SU-DHL-6 (cell line): ENCODE data around the gene ADH6.

Experiments used
- H2AFZ ChIP-seq: fragments of 200-600 bp; sonication (generic); 2 replicates; pipeline ENCODE4 v1.6.1; 2014; ENCODE audit warnings: low read depth, mild to moderate bottlenecking, moderate library complexity, mixed read lengths, antibody characterized with exemption, low read length; ENCODE audit not compliant: severe bottlenecking
- H3F3A ChIP-seq: fragments of 200-600 bp; shearing (Covaris generic); 2 replicates; pipeline ENCODE4 v1.6.0; 2016; ENCODE audit warnings: antibody characterized with exemption, mild to moderate bottlenecking; ENCODE audit not compliant: insufficient read depth
- H3K27ac ChIP-seq: fragments of 200-600 bp; sonication (generic); 2 replicates; pipeline ENCODE4 v1.5.1; 2016; ENCODE audit warnings: low read depth, mild to moderate bottlenecking, low read length, moderate library complexity, mixed read lengths
- H3K27me3 ChIP-seq: fragments of 200-600 bp; sonication (generic), shearing (Covaris generic); 2 replicates; pipeline ENCODE4 v1.6.0; 2014; ENCODE audit warnings: mild to moderate bottlenecking, low read length
- H3K36me3 ChIP-seq: fragments of 200-600 bp; sonication (generic); 2 replicates; pipeline ENCODE4 v1.6.1; 2014; ENCODE audit warnings: mild to moderate bottlenecking, low read length, mixed read lengths
- H3K4me2 ChIP-seq: fragments of 300-600, 200-600 bp; shearing (Covaris generic), sonication (generic); 2 replicates; pipeline ENCODE4 v1.6.0; 2014; ENCODE audit warnings: low read length, low read depth, mild to moderate bottlenecking; ENCODE audit not compliant: poor library complexity, severe bottlenecking
- H3K4me3 ChIP-seq: fragments of 200-600 bp; sonication (generic); 2 replicates; pipeline ENCODE4 v1.5.1; 2014; ENCODE audit warnings: antibody characterized with exemption, low read length, mild to moderate bottlenecking, mixed read lengths; ENCODE audit not compliant: insufficient read depth, poor library complexity, severe bottlenecking
- H3K79me2 ChIP-seq: fragments of 200-600 bp; sonication (generic); 2 replicates; pipeline ENCODE4 v1.6.1; 2014; ENCODE audit warnings: mild to moderate bottlenecking, low read length, moderate library complexity; ENCODE audit not compliant: insufficient read depth
- H3K9ac ChIP-seq: fragments of 200-600 bp; sonication (generic); 2 replicates; pipeline ENCODE4 v1.7.0; 2014; ENCODE audit warnings: mild to moderate bottlenecking, low read length
- H3K9me2 ChIP-seq: fragments of 200-600 bp; sonication (generic); replicated peaks from 2 replicates; pipeline ENCODE4 v1.6.1; 2014; ENCODE audit warnings: low read length; ENCODE audit not compliant: insufficient read depth
- H3K9me3 ChIP-seq: fragments of 200-600 bp; sonication (generic); 2 replicates; pipeline ENCODE4 v1.6.1; 2014; ENCODE audit warnings: low read length, mixed read lengths; ENCODE audit not compliant: insufficient read depth
- H4K20me1 ChIP-seq: fragments of 200-600 bp; sonication (generic); 2 replicates; pipeline ENCODE4 v1.6.1; 2014; ENCODE audit warnings: low read depth, mild to moderate bottlenecking, antibody characterized with exemption, low read length, moderate library complexity, mixed read lengths
- CTCF ChIP-seq: fragments of 200-600 bp; sonication (generic); IDR thresholded peaks from one replicate; pipeline ENCODE4 v1.5.1; 2017; ENCODE audit warnings: antibody characterized with exemption, mild to moderate bottlenecking, low read length, moderate library complexity; ENCODE audit not compliant: insufficient read depth, poor library complexity, severe bottlenecking
- EZH2phosphoT487 ChIP-seq: fragments of 200-600 bp; sonication (generic), shearing (Covaris generic); conservative IDR thresholded peaks from 2 replicates; pipeline ENCODE4 v1.6.1; 2018; ENCODE audit warnings: mild to moderate bottlenecking, antibody characterized with exemption, low read length, moderate library complexity, mixed read lengths

Gene ADH6

DNA sequence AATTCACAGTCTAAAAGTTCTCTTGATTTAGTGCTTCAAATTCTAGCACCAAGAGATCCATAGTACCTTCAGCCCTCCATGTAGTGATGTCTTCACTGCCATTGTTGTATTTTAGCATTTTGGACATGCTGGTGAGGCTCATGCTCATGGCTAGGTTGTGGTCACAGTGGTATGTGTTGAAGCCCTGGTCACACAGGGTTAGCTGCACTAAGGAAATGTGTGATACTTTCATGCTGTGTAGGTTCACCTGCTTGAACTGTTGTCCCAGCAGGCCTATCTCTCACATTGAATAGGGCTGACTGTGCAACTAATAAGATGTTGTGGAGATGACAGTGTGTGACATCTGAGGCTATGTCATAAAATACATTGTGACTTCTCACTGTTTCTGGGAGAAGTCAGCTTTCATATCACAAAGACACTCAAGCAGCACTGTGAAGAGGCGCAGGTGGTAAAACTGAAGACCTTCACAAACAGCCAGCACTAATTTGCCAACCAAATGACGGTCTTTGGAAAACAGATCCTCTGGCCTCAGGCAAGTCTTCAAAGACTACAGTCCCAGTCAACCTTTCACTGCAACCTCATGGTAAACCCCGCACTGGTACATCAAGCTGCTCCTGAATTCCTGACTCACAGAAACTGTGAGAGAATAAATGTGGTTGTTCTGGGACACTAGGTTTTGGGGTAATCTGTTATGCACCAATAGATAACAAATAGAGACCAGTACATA lies 57.5 kb downstream of the ADH6 start:
- no peaks in the 10 kb centered on the region for H3K36me3 ChIP-seq
- no peak overlapping the region for H3K27ac ChIP-seq
- H3K79me2 ChIP-seq, result no peaks in the 10 kb centered on the region
- no peaks in the 10 kb centered on the region for H4K20me1 ChIP-seq
- H3K27me3 ChIP-seq, result no peaks in the 10 kb centered on the region
- no peaks in the 10 kb centered on the region for H3F3A ChIP-seq
- no peaks in the 10 kb centered on the region for H3K9me3 ChIP-seq
- TF ChIP-seq EZH2phosphoT487, result no peak
- no peak for TF ChIP-seq CTCF
- H2AFZ ChIP-seq, result no peak overlapping the region
- H3K9ac ChIP-seq, result no peak overlapping the region
- H3K4me2 ChIP-seq, result no peak overlapping the region
- H3K9me2 ChIP-seq, result no peaks in the 10 kb centered on the region
- no peak overlapping the region for H3K4me3 ChIP-seq

GRCh38 chr4:99159699-99160098 lies 59.3 kb downstream of the ADH6 start:
- Histone ChIP-seq H3K27ac (no peak overlapping the region), H3K4me3 (no peak overlapping the region), H3K36me3 (no peaks in the 10 kb centered on the region), H3K9me3 (no peaks in the 10 kb centered on the region), H3K9ac (no peak overlapping the region), H4K20me1 (no peaks in the 10 kb centered on the region), H3F3A (no peaks in the 10 kb centered on the region), H2AFZ (no peak overlapping the region), H3K4me2 (no peak overlapping the region), H3K27me3 (no peaks in the 10 kb centered on the region), H3K9me2 (no peaks in the 10 kb centered on the region), H3K79me2 (no peaks in the 10 kb centered on the region)
- TF ChIP-seq EZH2phosphoT487, result no peak
- TF ChIP-seq CTCF, result no peak

DNA sequence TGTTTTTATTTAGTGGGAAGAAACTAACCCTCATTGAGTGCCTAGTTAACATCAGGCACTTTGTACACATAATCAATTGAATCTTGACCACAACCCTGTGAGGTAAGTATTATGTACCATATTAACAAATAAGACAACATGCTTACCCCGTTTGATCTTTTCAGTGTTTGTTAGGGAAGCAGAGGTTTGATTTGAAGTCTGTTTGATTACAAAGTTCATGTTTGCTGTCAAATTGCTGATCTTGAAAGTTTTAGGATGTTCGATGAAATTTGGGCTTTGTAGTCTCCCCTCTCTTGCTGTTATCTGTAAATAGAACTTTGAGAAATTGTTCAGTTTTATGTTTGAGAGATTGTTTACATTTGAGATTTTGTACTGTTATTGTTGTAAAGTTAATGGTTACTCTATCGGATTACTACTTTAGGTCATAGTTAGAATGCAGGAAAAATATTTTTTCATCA lies 61.5 kb downstream of the ADH6 start:
- H3K9ac ChIP-seq, result no peak overlapping the region
- no peak overlapping the region for H3K4me3 ChIP-seq
- H3K27me3 ChIP-seq, result no peaks in the 10 kb centered on the region
- TF ChIP-seq CTCF (no peak), EZH2phosphoT487 (no peak)
- no peak overlapping the region for H3K27ac ChIP-seq
- no peaks in the 10 kb centered on the region for H4K20me1 ChIP-seq
- no peaks in the 10 kb centered on the region for H3K79me2 ChIP-seq
- no peaks in the 10 kb centered on the region for H3K9me3 ChIP-seq
- H2AFZ ChIP-seq, result no peak overlapping the region
- H3K4me2 ChIP-seq, result no peak overlapping the region
- H3K9me2 ChIP-seq, result no peaks in the 10 kb centered on the region
- no peaks in the 10 kb centered on the region for H3F3A ChIP-seq
- H3K36me3 ChIP-seq, result no peaks in the 10 kb centered on the region
